HepG2 (cell line): ENCODE measurements around the gene ABCB4. TPM values are rescaled to one million over a fixed set of nuclear protein-coding genes. Genes with fewer than 3 reads are reported as not detected.

Experiments
- ASH2L ChIP-seq: fragments of 300-600, 200-600 bp; sonication (generic); IDR thresholded peaks from 2 replicates; pipeline ENCODE4 v1.7.0; 2017; ENCODE audit warnings: low read depth, mild to moderate bottlenecking, moderate library complexity, mixed read lengths, low read length; ENCODE audit not compliant: insufficient read length
- CSRNP2 ChIP-seq: sonication (generic); formaldehyde crosslinking; conservative IDR thresholded peaks from 2 replicates; pipeline ENCODE4 v1.8.0; 2022; ENCODE audit warnings: low read depth, missing genetic modification reagents
- DZIP1 ChIP-seq: sonication (generic); formaldehyde crosslinking; IDR thresholded peaks from 2 replicates; pipeline ENCODE4 v1.5.0; 2020; ENCODE audit warnings: mild to moderate bottlenecking, missing genetic modification reagents
- FOXA1 ChIP-seq, 2 experiments: fragments of 450-650 bp in 1 of 2; sonication (generic) in 1 of 2; formaldehyde crosslinking in 1 of 2; IDR thresholded peaks; 2 replicates each; pipeline versions ENCODE4 v1.4.0 to v1.6.1; 2016 to 2020; ENCODE audit warnings: missing genetic modification reagents in 1 of 2
- HHEX ChIP-seq: IDR thresholded peaks from 2 replicates; pipeline ENCODE4 v1.6.1; 2016; ENCODE audit warnings: control low read depth
- HMGA1 ChIP-seq: sonication (generic); formaldehyde crosslinking; conservative IDR thresholded peaks from 2 replicates; pipeline ENCODE4 v1.4.0; 2020; ENCODE audit warnings: missing genetic modification reagents
- MEIS1 ChIP-seq: sonication (generic); formaldehyde crosslinking; IDR thresholded peaks from 2 replicates; pipeline ENCODE4 v1.9.0; 2021; ENCODE audit warnings: mild to moderate bottlenecking, missing genetic modification reagents, moderate library complexity, borderline replicate concordance
- MTF1 ChIP-seq: sonication (generic); formaldehyde crosslinking; IDR thresholded peaks from 2 replicates; pipeline ENCODE4 v1.5.0; 2020; ENCODE audit warnings: missing genetic modification reagents
- POLR2AphosphoS5 ChIP-seq: IDR thresholded peaks from 2 replicates; pipeline ENCODE4 v1.6.1; 2012; ENCODE audit warnings: low read depth, low read length
- PPARG ChIP-seq: conservative IDR thresholded peaks from 2 replicates; pipeline ENCODE4 v1.6.1; 2016; ENCODE audit warnings: missing biosample characterization, missing genetic modification reagents
- PRDM15 ChIP-seq: sonication (generic); formaldehyde crosslinking; IDR thresholded peaks from 2 replicates; pipeline ENCODE4 v1.4.0; 2020; ENCODE audit warnings: missing genetic modification reagents
- SRY ChIP-seq: sonication (generic); formaldehyde crosslinking; IDR thresholded peaks from 2 replicates; pipeline ENCODE4 v1.8.0; 2022; ENCODE audit warnings: mild to moderate bottlenecking, missing genetic modification reagents
- TGIF2 ChIP-seq: IDR thresholded peaks from 2 replicates; pipeline ENCODE4 v1.6.1; 2016; ENCODE audit warnings: control low read depth, missing compliant biosample characterization
- U2AF2 ChIP-seq: fragments of 200-400 bp; formaldehyde crosslinking; IDR thresholded peaks from 2 replicates; pipeline ENCODE4 v1.6.1; 2017; ENCODE audit warnings: low read depth, mild to moderate bottlenecking, low read length
- ZBTB20 ChIP-seq: sonication (generic); formaldehyde crosslinking; IDR thresholded peaks from 2 replicates; pipeline ENCODE4 v1.8.1; 2023; ENCODE audit warnings: missing genetic modification reagents, low read depth, mild to moderate bottlenecking, borderline replicate concordance
- ZFP1 ChIP-seq: IDR thresholded peaks from 2 replicates; pipeline ENCODE4 v1.6.1; 2016
- ZKSCAN1 ChIP-seq: fragments of 150-350 bp; IDR thresholded peaks from 2 replicates; pipeline ENCODE4 v1.6.1; 2014; ENCODE audit warnings: low read length
- ZNF121 ChIP-seq: sonication (generic); formaldehyde crosslinking; IDR thresholded peaks from 2 replicates; pipeline ENCODE4 v1.5.0; 2020; ENCODE audit warnings: mild to moderate bottlenecking, missing genetic modification reagents
- ZNF124 ChIP-seq: sonication (generic); formaldehyde crosslinking; IDR thresholded peaks from 2 replicates; pipeline ENCODE4 v1.4.0; 2020; ENCODE audit warnings: missing genetic modification reagents
- ZNF382 ChIP-seq: sonication (generic); formaldehyde crosslinking; IDR thresholded peaks from 2 replicates; pipeline ENCODE4 v1.5.0; 2020; ENCODE audit warnings: missing genetic modification reagents, mild to moderate bottlenecking, borderline replicate concordance
- ZNF512B ChIP-seq: sonication (generic); formaldehyde crosslinking; IDR thresholded peaks from 2 replicates; pipeline ENCODE4 v1.5.1; 2020; ENCODE audit warnings: missing genetic modification reagents, mild to moderate bottlenecking, borderline replicate concordance
- polyA plus RNA-seq, 8 experiments: library from polyadenylated mRNA; depleted of rRNA in 3 of 8; stranded (reverse) in 7 of 8; unstranded in 1 of 8; fragments of >200 nt; fragmentation: Illumina TruSeq in 4 of 8; extraction: Trizol in 4 of 8; gene quantifications; 2 replicates each; pipeline versions ENCODE4 v1.2.1 to v1.2.3, GENCODE V29; 2011 to 2016; ENCODE audit warnings: low read depth in 4 of 8, missing spikeins in 1 of 8, mixed read lengths in 1 of 8; ENCODE audit not compliant: insufficient read depth in 1 of 8
- total RNA-seq, 5 experiments: library from RNA; depleted of rRNA; stranded (reverse); fragments of >200 nt; fragmentation: Illumina TruSeq; extraction: Trizol; gene quantifications; 2 replicates each; pipeline ENCODE4 v1.2.3, GENCODE V29; 2016; ENCODE audit warnings: low read depth in 1 of 5

Gene ABCB4
- total and polyA plus RNA-seq, 2 of the 13 experiments (the other 11 are each of a cell fraction or from before 2014, with no cell fraction given) = 18.0 to 32.4 TPM

- no peak for TF ChIP-seq U2AF2
- TF ChIP-seq ZFP1 (CRISPR knock-in tag) = no peak
- TF ChIP-seq ZKSCAN1 = no peak
- TF ChIP-seq ZNF382 (CRISPR knock-in tag) = no peak
- TF ChIP-seq CSRNP2 (CRISPR knock-in tag) = no peak
- peak; percentile 20 for TF ChIP-seq ASH2L
- TF ChIP-seq DZIP1 (CRISPR knock-in tag) = no peak
- TF ChIP-seq ZNF512B (CRISPR knock-in tag) = no peak
- peak; percentile 76 for TF ChIP-seq TGIF2 (CRISPR knock-in tag)
- no peak for TF ChIP-seq ZNF121
- TF ChIP-seq PRDM15 (CRISPR knock-in tag) = no peak
- no peak for TF ChIP-seq MEIS1 (CRISPR knock-in tag)
- TF ChIP-seq FOXA1 (IDR thresholded peaks at IDR 0.05) = no peak
- peak; percentile 80 for TF ChIP-seq FOXA1 (CRISPR knock-in tag; IDR thresholded peaks at IDR 0.05)
- peak; percentile 26; the same call in 1 of the 2 replicates for TF ChIP-seq PPARG (CRISPR knock-in tag)
- no peak for TF ChIP-seq MTF1 (CRISPR knock-in tag)
- TF ChIP-seq SRY (CRISPR knock-in tag) = 0 out of 2 replicates have a peak, but pooled peaks have one; percentile 38
- 0 out of 2 replicates have a peak, but pooled peaks have one; percentile 38 for TF ChIP-seq ZNF124 (CRISPR knock-in tag)
- TF ChIP-seq HMGA1 (CRISPR knock-in tag) = no peak
- TF ChIP-seq ZBTB20 (CRISPR knock-in tag) = no peak
- no peak; the same call in 1 of the 2 replicates for TF ChIP-seq HHEX (CRISPR knock-in tag)
- TF ChIP-seq POLR2AphosphoS5 = no peak
These were observed 11.5 kb downstream of the ABCB4 start (continued) for GRCh38 chr7:87463982-87464381.
